GM12878 (cell line): ENCODE results near the gene SLITRK3. TPM values are rescaled to one million over a fixed set of nuclear protein-coding genes. Genes with fewer than 3 reads are reported as not detected.

Experiments
- BCL3 ChIP-seq: IDR thresholded peaks from 2 replicates; pipeline ENCODE4 v1.6.1; 2011; ENCODE audit warnings: borderline replicate concordance, low read depth, mild to moderate bottlenecking, moderate library complexity, low read length; ENCODE audit not compliant: insufficient read depth, poor library complexity, severe bottlenecking
- CBFB ChIP-seq: IDR thresholded peaks from 2 replicates; pipeline ENCODE4 v1.6.1; 2016; ENCODE audit warnings: antibody characterized with exemption, low read depth
- CHD1 ChIP-seq: IDR thresholded peaks from 2 replicates; pipeline ENCODE4 v1.6.1; 2012; ENCODE audit warnings: low read depth, low read length, improper control_type of control experiment
- CTCF ChIP-seq, 3 experiments: IDR thresholded peaks in 2 of 3; conservative IDR thresholded peaks in 1 of 3; 2 replicates each; pipeline ENCODE4 v1.5.1; 2011; ENCODE audit warnings: low read depth in 3 of 3, low read length in 3 of 3, mild to moderate bottlenecking in 3 of 3, control low read depth in 2 of 3, moderate library complexity in 2 of 3, inconsistent platforms in 1 of 3, mixed read lengths in 1 of 3; ENCODE audit not compliant: control insufficient read depth in 2 of 3, insufficient read depth in 1 of 3; ENCODE audit errors: extremely low read depth in 1 of 3
- DPF2 ChIP-seq: fragments of 450-650 bp; IDR thresholded peaks from 2 replicates; pipeline ENCODE4 v1.6.1; 2017; ENCODE audit warnings: mild to moderate bottlenecking
- GABPA ChIP-seq: IDR thresholded peaks from 2 replicates; pipeline ENCODE4 v1.6.1; 2014; ENCODE audit warnings: antibody characterized with exemption, low read depth, mild to moderate bottlenecking, inconsistent platforms
- MYC ChIP-seq: IDR thresholded peaks from 2 replicates; pipeline ENCODE4 v1.6.1; 2011; ENCODE audit warnings: mild to moderate bottlenecking, low read length, moderate library complexity, inconsistent platforms; ENCODE audit not compliant: insufficient read depth, insufficient replicate concordance, insufficient read length, severe bottlenecking
- NFXL1 ChIP-seq: fragments of 450-650 bp; IDR thresholded peaks from 2 replicates; pipeline ENCODE4 v1.6.1; 2017; ENCODE audit warnings: antibody characterized with exemption, mild to moderate bottlenecking, borderline replicate concordance
- PAX5 ChIP-seq: IDR thresholded peaks from 2 replicates; pipeline ENCODE4 v1.6.1; 2011; ENCODE audit warnings: low read depth, low read length, borderline replicate concordance
- SKIL ChIP-seq: fragments of 450-650 bp; IDR thresholded peaks from 2 replicates; pipeline ENCODE4 v1.6.1; 2017; ENCODE audit warnings: mild to moderate bottlenecking, low read depth, inconsistent platforms; ENCODE audit not compliant: poor library complexity, severe bottlenecking
- polyA plus RNA-seq, 11 experiments: library from polyadenylated mRNA; depleted of rRNA in 4 of 11; unstranded in 6 of 11; stranded (reverse) in 5 of 11; fragments of >200 nt; fragmentation: Nextera tagmentation in 4 of 11; fragmentation: Illumina TruSeq in 1 of 11; extraction: Ambion mirVana in 4 of 11; extraction: Trizol in 1 of 11; gene quantifications; 1 replicate in 1 of 11; 2 replicates in 10 of 11; pipeline versions ENCODE4 v1.2.1 to v1.2.3, GENCODE V29; 2011 to 2016; ENCODE audit warnings: inconsistent platforms in 2 of 11, missing spikeins in 2 of 11, low read depth in 1 of 11
- total RNA-seq, 4 experiments: library from RNA; depleted of rRNA in 3 of 4; stranded (reverse); fragments of >200 nt in 3 of 4; fragmentation: Illumina TruSeq in 1 of 4; extraction: Trizol in 1 of 4; gene quantifications; 2 replicates each; pipeline versions ENCODE4 v1.2.1 to v1.2.3, GENCODE V29; 2013 to 2021

Gene SLITRK3
- total and polyA plus RNA-seq, 10 of the 15 experiments (the other 5 are each of a cell fraction or from before 2014, with no cell fraction given): 0.03 TPM; not detected in 9

- TF ChIP-seq SKIL (no peak), PAX5 (no peak), CHD1 (no peak), BCL3 (no peak), NFXL1 (no peak), CTCF (IDR thresholded peaks at IDR 0.05 in 2 of 3, conservative IDR thresholded peaks at IDR 0.05 in 1 of 3; ENCODE audit: control insufficient read depth in 2 of 3, extremely low read depth in 1 of 3, insufficient read depth in 1 of 3, low read depth in 3 of 3, low read length in 3 of 3) (no peak), DPF2 (no peak), GABPA (no peak), MYC (no peak), CBFB (no peak)
Measured at GRCh38 chr3:165225604-165226003, 29.4 kb upstream of the SLITRK3 start (continued).
